NCI-H510A (cell line): ENCODE measurements around the gene DNAAF8.
A peak's percentile ranks its signal among the peaks of the same experiment; 100 is the strongest.
"Not testable (repeated sequence)": the region's sequence is repeated elsewhere in the genome, so short reads cannot be mapped to it uniquely, and the experiment has no call there.

Experiments
- DNase-seq: peaks from one replicate; lab custom pipeline; 2025; lab: John Stamatoyannopoulos, UW

DNAAF8 gene

DNA sequence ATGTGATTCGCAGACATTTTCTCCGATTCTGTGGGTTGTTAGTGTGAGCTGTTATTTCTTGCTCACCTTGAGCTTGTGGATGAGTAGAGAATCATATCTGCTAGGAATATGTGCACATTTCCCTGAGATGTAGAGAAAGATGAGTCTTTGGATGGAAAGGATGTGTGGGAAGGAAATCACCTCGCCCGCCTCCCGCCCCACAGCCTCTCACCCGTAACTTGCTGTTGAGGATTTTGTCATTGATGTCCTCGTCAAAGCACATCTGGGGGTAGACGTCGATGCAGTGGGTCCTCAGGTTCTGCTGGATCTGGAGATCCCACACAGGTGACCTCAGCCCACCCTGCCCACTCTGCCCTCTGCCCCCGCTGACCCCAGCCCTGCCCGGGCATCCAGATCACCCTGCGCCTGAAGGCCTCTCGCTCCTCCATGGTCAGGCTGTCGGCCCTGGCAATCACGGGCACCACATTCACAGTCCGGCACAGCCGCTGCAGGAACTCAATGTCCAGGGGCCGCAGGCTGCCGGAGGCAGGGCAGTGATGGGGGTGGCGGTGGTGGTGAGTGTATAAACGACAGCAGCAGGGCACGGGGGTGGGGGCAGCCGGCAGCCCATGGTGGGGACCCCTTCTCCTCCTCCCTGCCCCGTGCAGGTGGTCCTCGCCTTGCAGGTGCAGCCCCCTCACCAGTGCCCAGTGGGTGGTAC, 49.1 kb downstream of the DNAAF8 start:
- no peak for DNase-seq

DNA sequence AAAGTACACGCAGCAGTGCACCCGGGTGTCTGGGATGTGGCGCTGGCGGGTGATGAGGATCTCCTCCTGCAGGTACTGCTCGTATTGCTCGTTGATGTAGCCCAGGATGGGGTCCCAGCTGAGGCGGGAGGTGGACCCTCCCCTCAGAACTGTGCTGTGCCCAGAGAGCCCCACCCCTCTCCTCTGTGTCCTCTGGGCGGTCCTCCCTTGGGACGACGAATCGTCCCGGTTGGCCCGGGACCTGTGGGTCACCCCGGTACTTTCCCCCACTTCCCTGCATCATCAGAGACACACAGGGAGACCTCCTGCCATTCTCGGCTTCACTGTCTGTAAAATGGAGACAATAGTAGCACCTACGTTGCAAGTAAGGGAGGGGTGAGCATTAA, 49.6 kb downstream of the DNAAF8 start:
- no peak for DNase-seq

DNA sequence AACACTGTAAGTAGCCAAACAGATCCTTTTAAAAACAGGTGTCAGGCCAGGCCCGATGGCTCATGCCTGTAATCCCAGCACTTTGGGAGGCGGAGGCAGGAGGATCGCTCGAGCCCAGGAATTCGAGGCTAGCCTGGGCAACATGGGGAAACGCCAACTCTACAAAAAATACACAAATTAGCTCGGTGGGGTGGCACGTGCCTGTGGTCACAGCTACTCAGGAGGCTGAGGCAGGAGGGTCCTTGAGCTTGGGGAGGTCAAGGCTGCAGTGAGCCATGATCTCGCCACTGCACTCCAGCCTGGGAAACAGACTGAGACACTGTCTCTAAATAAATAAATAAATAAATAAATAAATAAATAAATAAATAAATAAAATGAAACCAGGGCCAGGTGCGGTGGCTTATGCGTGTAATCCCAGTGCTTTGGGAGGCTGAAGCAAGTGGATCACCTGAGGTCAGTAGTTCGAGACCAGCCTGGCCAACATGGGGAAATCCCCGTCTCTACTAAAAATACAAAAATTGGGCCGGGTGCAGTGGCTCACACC, 50.2 kb downstream of the DNAAF8 start:
- not testable (repeated sequence) for DNase-seq

- DNase-seq = no peak
These were observed 51.6 kb downstream of the DNAAF8 start for GRCh38 chr16:4785758-4786433.

- DNase-seq = no peak
These were observed 52.7 kb downstream of the DNAAF8 start for GRCh38 chr16:4787068-4787467.

DNA sequence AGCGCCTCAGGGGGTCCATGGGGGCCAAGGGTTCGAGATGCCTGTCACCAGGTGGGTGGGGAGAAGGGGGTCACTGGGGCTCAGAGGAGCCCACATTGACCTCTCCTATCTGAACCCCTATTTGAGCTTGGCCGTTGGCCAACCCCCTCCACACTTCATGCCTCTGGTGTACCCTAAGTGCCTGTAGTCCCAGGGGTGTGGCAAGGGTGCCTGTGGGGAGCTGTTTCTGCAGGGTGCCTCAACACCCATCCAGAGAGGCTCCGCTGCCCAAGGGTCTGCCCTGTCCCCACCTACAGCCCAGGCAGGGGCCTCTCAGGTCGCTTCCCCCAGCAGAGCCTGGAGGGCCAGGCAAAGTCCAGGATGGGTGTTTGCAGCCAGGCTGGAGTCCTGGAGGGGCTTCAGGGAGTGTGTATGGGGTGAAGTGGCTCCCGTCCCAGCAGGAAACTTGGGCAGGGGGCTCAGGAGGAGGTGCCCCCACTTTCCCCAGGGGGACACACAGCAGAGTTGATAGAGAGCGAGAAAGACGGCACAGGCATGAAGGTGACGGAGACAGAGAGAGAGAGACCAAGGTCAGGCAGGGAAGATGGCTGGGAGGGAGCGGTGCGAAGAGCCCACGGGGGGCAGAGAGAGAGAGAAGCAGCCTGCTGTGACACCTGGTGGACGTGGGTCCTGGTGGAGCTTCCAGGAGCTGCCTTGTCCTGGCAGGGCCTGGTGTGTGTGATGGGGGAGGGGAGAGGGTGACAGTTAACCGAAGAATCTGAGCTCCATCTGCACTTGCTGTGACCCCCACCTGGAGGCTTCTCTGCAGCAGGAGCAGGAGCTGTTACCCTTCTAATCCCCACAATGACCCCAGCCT, 53.5 kb downstream of the DNAAF8 start, which contains the start of gene SEPTIN12:
Gene SEPTIN12, minus strand, starts transcription at position 719 of the 856 bp plus-strand sequence. Its CDS starts 700 bp downstream, at position 19.
- DNase-seq = no peak

DNA sequence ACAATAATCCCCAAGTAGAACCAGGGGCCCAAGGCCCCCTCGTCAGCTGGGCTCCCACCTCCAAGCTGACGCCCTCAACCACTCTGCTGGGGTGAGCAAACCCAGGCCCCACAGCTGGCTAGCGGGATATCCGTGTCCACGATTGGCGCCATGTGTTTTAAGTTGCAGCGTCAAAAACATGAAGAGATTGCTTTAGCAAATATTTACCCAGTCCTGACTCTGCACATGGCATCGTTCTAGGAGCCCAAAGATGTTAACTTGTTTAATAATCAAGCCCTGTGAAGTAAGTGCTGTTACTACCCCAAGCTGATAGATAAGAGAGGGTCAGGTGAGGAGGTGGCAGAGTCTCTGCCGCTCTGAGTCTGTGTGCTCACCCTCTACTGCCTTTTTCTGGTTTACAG, 54.2 kb downstream of the DNAAF8 start:
- DNase-seq = no peak

DNA sequence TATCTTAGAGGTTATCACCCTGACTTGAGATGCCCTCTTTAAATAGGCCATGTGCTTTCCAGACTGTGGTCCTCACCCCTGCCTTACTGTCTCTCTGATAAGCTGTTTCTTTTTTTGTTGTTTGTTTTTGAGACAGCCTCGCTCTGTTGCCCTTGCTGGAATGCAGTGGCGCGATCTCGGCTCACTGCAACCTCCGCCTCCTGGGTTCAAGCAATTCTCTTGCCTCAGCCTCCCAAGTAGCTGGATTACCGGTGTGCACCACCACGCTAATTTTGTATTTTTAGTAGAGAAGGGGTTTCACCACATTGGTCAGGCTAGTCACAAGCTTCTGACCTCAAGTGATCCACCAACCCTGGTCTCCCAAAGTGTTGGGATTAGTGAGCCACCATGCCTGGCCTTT, 54.6 kb downstream of the DNAAF8 start:
- no peak for DNase-seq

- DNase-seq = no peak
These were observed 55.9 kb downstream of the DNAAF8 start for GRCh38 chr16:4790261-4790660.

GRCh38 chr16:4790871-4791270, 56.5 kb downstream of the DNAAF8 start:
- DNase-seq = no peak

DNA sequence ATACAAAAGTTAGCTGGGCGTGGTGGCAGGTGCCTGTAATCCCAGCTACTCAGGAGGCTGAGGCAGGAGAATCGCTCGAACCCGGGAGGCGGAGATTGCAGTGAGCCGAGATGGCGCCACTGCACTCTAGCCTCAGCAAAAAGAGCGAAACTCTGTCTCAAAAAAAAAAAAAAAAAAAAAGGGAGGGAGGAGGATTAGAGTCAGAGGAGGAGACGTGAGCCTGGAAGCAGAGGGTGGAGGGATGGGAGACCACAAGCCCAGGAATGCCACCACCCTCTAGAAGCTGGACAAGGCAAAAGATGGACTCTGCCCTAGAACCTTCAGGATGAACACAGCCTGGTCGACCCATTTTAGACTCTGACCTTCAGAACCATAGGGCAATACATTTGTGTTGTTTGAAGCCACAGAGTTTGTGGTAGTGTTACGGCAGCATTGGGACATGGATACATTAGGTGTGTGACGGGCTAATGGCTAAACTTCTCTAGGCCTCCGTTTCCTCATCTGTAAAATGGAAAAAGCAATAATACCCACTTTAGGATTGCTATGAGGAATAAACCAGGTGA, 58.7 kb downstream of the DNAAF8 start:
- no peak for DNase-seq

DNA sequence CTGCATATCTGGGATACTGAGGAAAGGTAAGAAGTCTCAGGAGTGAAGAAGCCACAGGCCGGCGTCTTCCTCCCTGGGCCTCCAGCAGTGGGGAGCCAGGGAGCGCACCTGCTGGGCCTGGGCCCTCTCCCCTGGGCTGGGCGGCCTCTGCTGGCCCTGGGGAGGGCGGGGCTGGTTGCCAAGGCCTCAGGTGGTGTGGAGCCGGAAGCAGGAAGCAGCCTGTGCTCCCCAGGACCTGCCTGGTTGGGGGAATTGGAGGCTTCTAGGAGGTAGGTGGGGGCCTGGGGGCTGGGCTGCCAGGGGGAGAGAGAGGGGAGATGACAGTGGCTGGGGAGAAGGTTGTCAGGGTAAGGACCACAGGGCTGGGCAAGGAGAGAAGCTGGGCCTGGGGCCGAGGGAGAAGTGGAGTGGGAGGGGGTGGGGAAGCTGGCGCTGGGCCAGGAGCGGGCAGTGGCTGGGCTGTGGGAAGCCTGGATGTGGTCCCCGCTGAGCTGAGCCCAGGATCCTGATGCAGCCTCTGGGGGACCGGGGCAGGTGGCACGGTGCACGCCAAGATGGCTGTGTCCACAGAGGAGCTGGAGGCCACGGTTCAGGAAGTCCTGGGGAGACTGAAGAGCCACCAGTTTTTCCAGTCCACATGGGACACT, 61.0 kb downstream of the DNAAF8 start, which contains the start of gene SMIM22:
Gene SMIM22, plus strand, starts transcription at position 189 of the 647 bp plus-strand sequence. Its CDS starts 366 bp downstream, at position 555.
- peak; percentile 70 for DNase-seq

DNA sequence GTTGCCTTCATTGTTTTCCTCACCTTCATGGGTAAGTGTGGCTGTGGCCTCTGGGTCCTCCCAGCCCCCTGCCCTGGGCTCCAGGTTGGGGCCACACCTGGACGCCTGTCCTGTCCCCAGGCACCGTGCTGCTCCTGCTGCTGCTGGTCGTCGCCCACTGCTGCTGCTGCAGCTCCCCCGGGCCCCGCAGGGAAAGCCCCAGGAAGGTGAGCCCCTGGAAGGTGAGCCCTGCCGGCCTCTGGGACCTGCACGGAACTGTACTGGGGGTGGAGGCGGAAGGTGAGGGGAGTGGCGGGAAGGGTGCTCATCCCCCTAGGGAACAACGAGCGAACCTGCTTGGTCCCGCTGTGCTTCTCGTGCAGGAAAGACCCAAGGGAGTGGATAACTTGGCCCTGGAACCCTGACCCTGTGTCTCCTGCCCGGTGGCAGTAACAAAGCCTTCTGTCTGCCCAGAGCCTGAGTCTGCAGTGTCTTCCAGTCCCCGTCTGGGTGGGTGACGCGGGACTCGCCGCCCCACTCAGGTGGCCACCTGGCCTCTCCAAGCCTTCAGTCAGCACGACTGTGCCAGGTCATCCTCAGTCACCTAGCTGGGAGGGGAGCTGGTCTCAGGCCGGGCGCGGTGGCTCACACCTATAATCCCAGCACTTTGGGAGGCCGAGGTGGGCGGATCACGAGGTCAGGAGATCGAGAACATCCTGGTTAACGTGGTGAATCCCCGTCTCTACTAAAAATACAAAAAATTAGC, 61.7 kb downstream of the DNAAF8 start:
- DNase-seq = no peak

DNA sequence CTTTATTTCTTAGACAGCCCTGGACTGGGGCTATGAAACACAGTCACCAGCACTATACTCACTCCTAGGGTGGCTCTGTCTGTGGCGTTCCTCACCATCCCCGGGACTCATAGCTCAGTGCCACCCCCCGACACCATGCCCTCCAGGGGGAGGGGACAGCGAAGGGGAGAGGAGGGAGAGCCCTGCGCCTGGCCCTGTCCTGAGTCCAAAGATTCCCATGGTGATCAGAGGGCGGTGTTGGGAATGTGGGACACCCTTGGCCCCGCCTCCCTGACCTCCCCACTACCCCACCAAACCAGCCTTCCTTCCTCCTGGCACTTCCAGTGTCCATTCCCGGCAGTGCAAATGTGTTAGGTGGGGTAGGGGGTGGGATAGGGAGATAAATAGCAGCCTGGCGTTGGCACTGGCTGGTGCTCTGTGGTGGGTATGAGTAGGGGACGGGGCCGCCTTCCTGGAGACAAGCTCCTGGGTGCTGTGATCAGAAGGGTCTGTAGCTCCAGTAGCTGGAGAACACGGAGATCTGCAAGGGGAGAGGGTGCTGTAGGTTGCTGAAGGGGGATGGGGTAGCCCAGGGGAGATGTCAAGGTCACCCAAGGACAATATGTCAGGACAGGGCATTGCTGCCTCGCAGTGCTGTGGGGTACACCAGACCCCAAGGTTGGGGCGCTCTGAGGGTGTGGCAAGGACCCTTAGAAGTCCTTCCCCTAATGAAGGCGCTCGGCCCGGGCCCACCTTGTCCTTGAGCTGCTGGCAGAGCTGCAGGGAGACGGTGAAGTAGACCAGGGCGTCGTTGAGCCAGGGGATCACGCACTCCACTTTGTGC, 62.9 kb downstream of the DNAAF8 start:
- no peak for DNase-seq

- no peak for DNase-seq
These were observed 63.5 kb downstream of the DNAAF8 start for GRCh38 chr16:4797805-4798252.

DNA sequence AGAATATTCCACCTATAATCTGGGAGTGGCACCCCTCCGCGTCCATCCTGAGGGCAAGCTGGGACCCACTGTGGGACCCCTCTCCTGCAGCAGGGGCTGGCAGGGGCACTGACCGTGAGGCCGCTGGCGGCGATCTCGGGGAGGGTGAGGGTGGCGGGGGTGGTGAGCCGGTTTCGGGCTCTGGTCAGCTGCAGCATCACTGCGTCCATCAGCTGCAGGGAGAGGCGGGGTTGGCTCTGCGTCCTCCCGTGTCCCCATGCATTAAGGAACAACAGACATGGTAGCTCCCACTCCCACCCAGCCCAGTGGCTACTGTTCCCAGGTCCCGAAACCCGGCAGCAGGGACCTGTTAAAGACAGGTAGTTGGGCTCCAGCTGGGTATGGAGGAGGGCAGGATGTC, 64.1 kb downstream of the DNAAF8 start:
- no peak for DNase-seq
